OCI-LY3 (cell line): Measurements from ENCODE around the gene PHACTR3.

Source experiments
- EZH2phosphoT487 ChIP-seq: fragments of 200-600 bp; shearing (Covaris generic); IDR thresholded peaks from 2 replicates; pipeline ENCODE4 v1.6.1; 2018; ENCODE audit warnings: antibody characterized with exemption, mixed run types, low read depth
- TF ChIP-seq, protein P1 (sequence below): fragments of 200-600, 300-600 bp; sonication (generic); IDR thresholded peaks from 2 replicates; pipeline ENCODE4 v1.5.1; 2014; ENCODE audit warnings: antibody characterized with exemption, low read length, low read depth

DNA sequence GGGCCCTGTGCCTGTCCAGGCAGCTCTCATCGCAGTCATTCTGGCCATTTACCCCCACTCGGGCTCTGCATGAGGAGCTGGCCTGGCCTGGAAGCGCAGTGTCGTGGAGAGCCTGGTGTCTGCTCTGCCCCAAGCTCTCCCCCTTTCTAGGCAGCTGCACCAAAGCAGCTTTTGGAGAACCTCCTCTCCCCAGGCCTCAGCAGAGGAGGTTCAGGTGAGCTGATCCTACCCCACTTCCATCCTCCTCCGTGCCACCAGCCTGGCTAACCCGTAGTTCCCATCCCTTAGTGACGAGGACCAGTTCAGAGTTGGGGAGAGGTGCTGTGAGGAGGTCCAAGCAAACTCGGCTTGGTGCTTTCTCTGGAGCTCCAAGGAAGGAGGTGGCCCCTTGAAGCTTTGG lies 30.5 kb upstream of the PHACTR3 start:
- TF ChIP-seq, protein P1, sequence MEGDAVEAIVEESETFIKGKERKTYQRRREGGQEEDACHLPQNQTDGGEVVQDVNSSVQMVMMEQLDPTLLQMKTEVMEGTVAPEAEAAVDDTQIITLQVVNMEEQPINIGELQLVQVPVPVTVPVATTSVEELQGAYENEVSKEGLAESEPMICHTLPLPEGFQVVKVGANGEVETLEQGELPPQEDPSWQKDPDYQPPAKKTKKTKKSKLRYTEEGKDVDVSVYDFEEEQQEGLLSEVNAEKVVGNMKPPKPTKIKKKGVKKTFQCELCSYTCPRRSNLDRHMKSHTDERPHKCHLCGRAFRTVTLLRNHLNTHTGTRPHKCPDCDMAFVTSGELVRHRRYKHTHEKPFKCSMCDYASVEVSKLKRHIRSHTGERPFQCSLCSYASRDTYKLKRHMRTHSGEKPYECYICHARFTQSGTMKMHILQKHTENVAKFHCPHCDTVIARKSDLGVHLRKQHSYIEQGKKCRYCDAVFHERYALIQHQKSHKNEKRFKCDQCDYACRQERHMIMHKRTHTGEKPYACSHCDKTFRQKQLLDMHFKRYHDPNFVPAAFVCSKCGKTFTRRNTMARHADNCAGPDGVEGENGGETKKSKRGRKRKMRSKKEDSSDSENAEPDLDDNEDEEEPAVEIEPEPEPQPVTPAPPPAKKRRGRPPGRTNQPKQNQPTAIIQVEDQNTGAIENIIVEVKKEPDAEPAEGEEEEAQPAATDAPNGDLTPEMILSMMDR: no peak
- no peak for TF ChIP-seq EZH2phosphoT487
